ENCODE measurements around the gene ASB4. TPM values are rescaled to one million over a fixed set of nuclear protein-coding genes. Genes with fewer than 3 reads are reported as not detected.

Gene ASB4
- total RNA-seq, 1 donor from 2014 or later, result 0.11 TPM

- H3K27me3 ChIP-seq, result no peaks in the 10 kb centered on the region
- no peaks in the 10 kb centered on the region for H3K4me1 ChIP-seq
- no peak for DNase-seq (ENCODE audit: low spot score in 2 of 2)
- TF ChIP-seq CTCF (IDR thresholded peaks at IDR 0.05), result no peak
- no peak overlapping the region for H3K4me3 ChIP-seq
- H3K9me3 ChIP-seq, result no peaks in the 10 kb centered on the region
- intact Hi-C loops (cut with DNase I), result no loop called here
- no peak overlapping the region for H3K27ac ChIP-seq
- no peaks in the 10 kb centered on the region for H3K36me3 ChIP-seq
Observed at GRCh38 chr7:95508780-95509179, 23.0 kb downstream of the ASB4 start.

- no peak overlapping the region for H3K4me3 ChIP-seq
- DNase-seq (ENCODE audit: low spot score in 2 of 2), result no peak
- TF ChIP-seq CTCF (IDR thresholded peaks at IDR 0.05), result no peak
- intact Hi-C loops (cut with DNase I), result no loop called here
- H3K36me3 ChIP-seq, result no peaks in the 10 kb centered on the region
- no peaks in the 10 kb centered on the region for H3K9me3 ChIP-seq
- H3K4me1 ChIP-seq, result no peaks in the 10 kb centered on the region
- H3K27ac ChIP-seq, result no peak overlapping the region
- H3K27me3 ChIP-seq, result no peaks in the 10 kb centered on the region
Observed at GRCh38 chr7:95509199-95509598, 23.5 kb downstream of the ASB4 start.

DNA sequence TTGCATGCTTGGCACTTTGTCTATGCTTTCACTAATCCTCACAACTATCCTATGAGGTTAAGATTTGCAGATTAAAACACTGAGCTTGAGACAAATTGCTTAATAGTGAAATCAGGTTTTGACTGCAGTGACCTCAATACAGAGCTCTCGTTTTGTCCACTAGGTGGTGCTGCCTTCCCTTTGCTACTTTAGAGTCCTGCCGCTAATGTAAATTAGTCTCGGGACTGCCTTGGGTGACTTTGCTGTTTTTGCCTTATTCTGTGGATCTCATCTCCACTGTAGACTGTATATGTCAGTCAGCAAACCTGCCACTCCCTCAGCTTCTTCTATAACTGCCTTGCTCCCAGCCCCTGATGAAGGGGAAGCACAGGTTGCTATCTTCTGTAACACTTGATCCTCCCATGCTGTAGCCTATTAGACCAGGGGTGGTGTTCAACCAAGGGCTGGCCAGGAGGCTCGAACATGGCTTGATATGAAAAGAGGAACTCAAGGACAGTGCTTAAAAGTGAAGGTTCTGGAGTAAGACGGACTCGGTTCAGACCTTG is 26.0 kb downstream of the ASB4 start:
- no peak overlapping the region for H3K27ac ChIP-seq
- H3K4me3 ChIP-seq, result no peak overlapping the region
- H3K27me3 ChIP-seq, result no peaks in the 10 kb centered on the region
- DNase-seq (ENCODE audit: low spot score in 2 of 2), result peak in 1 of 2 donors; percentile 85
- intact Hi-C loops (cut with DNase I), result loop anchor here (1.0 kb wide), 1 partner anchor 176 kb away; no protein-coding TSS in a partner anchor
- no peaks in the 10 kb centered on the region for H3K4me1 ChIP-seq
- peak; percentile 62 to 86 (median 84) for TF ChIP-seq CTCF (IDR thresholded peaks at IDR 0.05)
- H3K9me3 ChIP-seq, result no peaks in the 10 kb centered on the region
- H3K36me3 ChIP-seq, result no peaks in the 10 kb centered on the region

DNA sequence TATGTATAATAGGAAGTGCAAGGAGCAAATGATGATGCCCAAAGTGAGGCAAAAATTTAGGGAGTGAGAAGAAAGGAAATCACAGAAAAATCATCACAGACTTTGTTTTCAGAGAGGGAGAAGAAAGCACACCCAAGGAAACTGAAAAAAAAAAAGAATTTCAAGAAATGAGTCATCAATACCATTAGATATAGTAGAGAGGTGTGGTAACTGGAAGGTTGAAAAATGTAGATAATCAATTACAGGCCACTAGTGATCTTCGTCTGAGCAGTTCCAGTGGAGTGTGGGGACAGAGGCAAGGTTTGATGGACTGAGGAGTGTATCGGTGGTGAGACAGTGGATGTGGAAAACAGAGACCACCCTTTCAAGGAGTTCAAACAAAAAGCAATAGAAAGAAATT is 31.7 kb downstream of the ASB4 start:
- no peak for TF ChIP-seq CTCF (IDR thresholded peaks at IDR 0.05)
- H3K9me3 ChIP-seq, result no peaks in the 10 kb centered on the region
- H3K4me1 ChIP-seq, result no peaks in the 10 kb centered on the region
- DNase-seq (ENCODE audit: low spot score in 2 of 2), result no peak
- no peaks in the 10 kb centered on the region for H3K36me3 ChIP-seq
- intact Hi-C loops (cut with DNase I), result no loop called here
- H3K27ac ChIP-seq, result no peak overlapping the region
- H3K4me3 ChIP-seq, result no peak overlapping the region
- no peaks in the 10 kb centered on the region for H3K27me3 ChIP-seq

DNA sequence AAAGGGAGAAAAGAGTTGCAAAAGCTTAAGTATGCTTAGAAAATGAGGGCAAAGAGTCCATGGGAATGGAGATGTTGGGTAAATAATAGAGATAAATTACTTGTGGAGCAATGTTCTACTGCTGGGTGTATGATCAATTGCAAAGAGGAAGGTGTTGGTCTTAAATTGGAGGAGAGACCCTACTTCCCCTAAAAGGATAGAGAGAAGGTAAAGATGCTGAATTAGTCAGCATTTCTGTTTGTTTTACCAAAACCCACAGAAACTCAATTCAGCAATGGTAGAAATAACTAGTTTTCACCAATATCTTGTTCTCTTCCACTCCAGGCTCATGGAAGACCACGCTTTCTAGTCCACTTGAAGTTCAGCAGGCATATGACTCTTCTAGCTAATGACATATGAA is 32.1 kb downstream of the ASB4 start:
- H3K4me3 ChIP-seq, result no peak overlapping the region
- H3K27ac ChIP-seq, result no peak overlapping the region
- H3K9me3 ChIP-seq, result no peaks in the 10 kb centered on the region
- no peaks in the 10 kb centered on the region for H3K4me1 ChIP-seq
- intact Hi-C loops (cut with DNase I), result no loop called here
- no peaks in the 10 kb centered on the region for H3K27me3 ChIP-seq
- no peak for DNase-seq (ENCODE audit: low spot score in 2 of 2)
- no peak for TF ChIP-seq CTCF (IDR thresholded peaks at IDR 0.05)
- H3K36me3 ChIP-seq, result no peaks in the 10 kb centered on the region

- no peaks in the 10 kb centered on the region for H3K27me3 ChIP-seq
- H3K27ac ChIP-seq, result no peak overlapping the region
- TF ChIP-seq CTCF (IDR thresholded peaks at IDR 0.05), result no peak
- no peaks in the 10 kb centered on the region for H3K4me1 ChIP-seq
- H3K4me3 ChIP-seq, result no peak overlapping the region
- DNase-seq (ENCODE audit: low spot score in 2 of 2), result no peak
- intact Hi-C loops (cut with DNase I), result loop anchor here (10.0 kb wide), 1 partner anchor 365 kb away; no protein-coding TSS in a partner anchor
- no peaks in the 10 kb centered on the region for H3K36me3 ChIP-seq
- H3K9me3 ChIP-seq, result no peaks in the 10 kb centered on the region
Observed at GRCh38 chr7:95520136-95520535, 34.4 kb downstream of the ASB4 start.

Measured in ascending aorta (tissue), 2 donors.